Measurements from ENCODE around the gene MBP. TPM values are rescaled to one million over a fixed set of nuclear protein-coding genes. Genes with fewer than 3 reads are reported as not detected.

MBP gene
- total RNA-seq, 4 donors from 2014 or later = 28.6 to 55.0 (median 50.4) TPM

GRCh38 chr18:77057006-77057395 lies 75.6 kb downstream of the MBP start:
- peak; percentile 28 to 33 for ATAC-seq
- TF ChIP-seq POLR2A (IDR thresholded peaks at IDR 0.05) (peak; percentile 10 to 14), CTCF (IDR thresholded peaks at IDR 0.05 in 4 of 5, conservative IDR thresholded peaks at IDR 0.05 in 1 of 5) (no peak)
- Histone ChIP-seq H3K4me1 (peaks cover 64 to 72% of the 10 kb centered on the region in 2 donors), H3K36me3 (no peaks in the 10 kb centered on the region), H3K27me3 (no peaks in the 10 kb centered on the region), H3K9me3 (no peaks in the 10 kb centered on the region), H3K27ac (peak overlapping the region; percentile 81 to 90 (median 84)), H3K4me3 (peak overlapping the region in 1 of 4 donors; percentile 11)
- DNase-seq = peak in 1 of 2 donors; percentile 72
- in situ Hi-C loops (cut with MboI; ENCODE audit: low sequenced_read_pairs in 4 of 4) (loop anchor here in 2 of 4 donors (10.0 to 25.0 kb wide), 2 partner anchors 52 to 155 kb away; no protein-coding TSS in a partner anchor), intact Hi-C loops (cut with DNase I; ENCODE audit: low total_unique reads) (loop anchor here (5.0 kb wide), 1 partner anchor 155 kb away; no protein-coding TSS in a partner anchor)

- Histone ChIP-seq H3K9me3 (no peaks in the 10 kb centered on the region), H3K27me3 (no peaks in the 10 kb centered on the region), H3K36me3 (no peaks in the 10 kb centered on the region), H3K4me1 (peaks cover 64 to 71% of the 10 kb centered on the region in 2 donors), H3K4me3 (peak overlapping the region in 1 of 4 donors; percentile 2), H3K27ac (peak overlapping the region; percentile 81 to 90 (median 84))
- no peak for TF ChIP-seq POLR2A (IDR thresholded peaks at IDR 0.05)
- TF ChIP-seq CTCF (IDR thresholded peaks at IDR 0.05 in 4 of 5, conservative IDR thresholded peaks at IDR 0.05 in 1 of 5) = no peak
- DNase-seq (no peak), ATAC-seq (peak; percentile 6 to 8)
- in situ Hi-C loops (cut with MboI; ENCODE audit: low sequenced_read_pairs in 4 of 4) = loop anchor here in 2 of 4 donors (10.0 to 25.0 kb wide), 2 partner anchors 52 to 156 kb away; no protein-coding TSS in a partner anchor
- intact Hi-C loops (cut with DNase I; ENCODE audit: low total_unique reads) = loop anchor here (5.0 kb wide), 1 partner anchor 156 kb away; no protein-coding TSS in a partner anchor
Observed at GRCh38 chr18:77056344-77057005, 76.1 kb downstream of the MBP start.

GRCh38 chr18:77055429-77056300 lies 76.9 kb downstream of the MBP start:
- TF ChIP-seq CTCF (IDR thresholded peaks at IDR 0.05 in 4 of 5, conservative IDR thresholded peaks at IDR 0.05 in 1 of 5) = no peak
- TF ChIP-seq POLR2A (IDR thresholded peaks at IDR 0.05) = no peak
- in situ Hi-C loops (cut with MboI; ENCODE audit: low sequenced_read_pairs in 4 of 4) = loop anchor here in 2 of 4 donors (10.0 to 25.0 kb wide), 2 partner anchors 51 to 157 kb away; no protein-coding TSS in a partner anchor
- Histone ChIP-seq H3K4me3 (no peak overlapping the region), H3K27ac (peak overlapping the region; percentile 81 to 90 (median 84)), H3K27me3 (no peaks in the 10 kb centered on the region), H3K36me3 (no peaks in the 10 kb centered on the region), H3K9me3 (no peaks in the 10 kb centered on the region), H3K4me1 (peaks cover 63 to 64% of the 10 kb centered on the region in 2 donors)
- intact Hi-C loops (cut with DNase I; ENCODE audit: low total_unique reads) = loop anchor here (1.0 to 5.0 kb wide), 4 partner anchors 33 to 157 kb away; partner anchors contain the start of gene MBP
- ATAC-seq = no peak
- no peak for DNase-seq

- Histone ChIP-seq H3K9me3 (no peaks in the 10 kb centered on the region), H3K27me3 (no peaks in the 10 kb centered on the region), H3K4me1 (peaks cover 63 to 64% of the 10 kb centered on the region in 2 donors), H3K4me3 (peak overlapping the region in 1 of 4 donors; percentile 33), H3K36me3 (no peaks in the 10 kb centered on the region), H3K27ac (peak overlapping the region; percentile 81 to 90 (median 84))
- peak; percentile 73 to 85 for DNase-seq
- peak; percentile 70 to 83 (median 78) for TF ChIP-seq CTCF (IDR thresholded peaks at IDR 0.05 in 4 of 5, conservative IDR thresholded peaks at IDR 0.05 in 1 of 5)
- peak in 1 of 2 donors; percentile 13 for TF ChIP-seq POLR2A (IDR thresholded peaks at IDR 0.05)
- ATAC-seq = peak; percentile 66 to 69
- in situ Hi-C loops (cut with MboI; ENCODE audit: low sequenced_read_pairs in 4 of 4) = loop anchor here (5.0 to 25.0 kb wide), 4 partner anchors 43 to 157 kb away; no protein-coding TSS in a partner anchor
- intact Hi-C loops (cut with DNase I; ENCODE audit: low total_unique reads) = loop anchor here (1.0 to 5.0 kb wide), 4 partner anchors 32 to 157 kb away; partner anchors contain the start of gene MBP
Observed at GRCh38 chr18:77054606-77055428, 77.8 kb downstream of the MBP start.

Data from gastrocnemius medialis (tissue), 4 donors.